Hematopoietic multipotent progenitor cell treated with erythropoietin and hydrocortisone succinate and interleukin-3 and kit ligand, for 8 days (in vitro differentiated cells): ENCODE results near the gene RALB.
"Not testable (repeated sequence)": the region's sequence is repeated elsewhere in the genome, so short reads cannot be mapped to it uniquely, and the experiment has no call there.

Source experiments
- DNase-seq: peaks from one replicate; pipeline ENCODE4 v3.0.0-alpha.2; 2015

The RALB gene

GRCh38 chr2:120244656-120245519 lies 7.8 kb upstream of the RALB start:
- no peak for DNase-seq

DNA sequence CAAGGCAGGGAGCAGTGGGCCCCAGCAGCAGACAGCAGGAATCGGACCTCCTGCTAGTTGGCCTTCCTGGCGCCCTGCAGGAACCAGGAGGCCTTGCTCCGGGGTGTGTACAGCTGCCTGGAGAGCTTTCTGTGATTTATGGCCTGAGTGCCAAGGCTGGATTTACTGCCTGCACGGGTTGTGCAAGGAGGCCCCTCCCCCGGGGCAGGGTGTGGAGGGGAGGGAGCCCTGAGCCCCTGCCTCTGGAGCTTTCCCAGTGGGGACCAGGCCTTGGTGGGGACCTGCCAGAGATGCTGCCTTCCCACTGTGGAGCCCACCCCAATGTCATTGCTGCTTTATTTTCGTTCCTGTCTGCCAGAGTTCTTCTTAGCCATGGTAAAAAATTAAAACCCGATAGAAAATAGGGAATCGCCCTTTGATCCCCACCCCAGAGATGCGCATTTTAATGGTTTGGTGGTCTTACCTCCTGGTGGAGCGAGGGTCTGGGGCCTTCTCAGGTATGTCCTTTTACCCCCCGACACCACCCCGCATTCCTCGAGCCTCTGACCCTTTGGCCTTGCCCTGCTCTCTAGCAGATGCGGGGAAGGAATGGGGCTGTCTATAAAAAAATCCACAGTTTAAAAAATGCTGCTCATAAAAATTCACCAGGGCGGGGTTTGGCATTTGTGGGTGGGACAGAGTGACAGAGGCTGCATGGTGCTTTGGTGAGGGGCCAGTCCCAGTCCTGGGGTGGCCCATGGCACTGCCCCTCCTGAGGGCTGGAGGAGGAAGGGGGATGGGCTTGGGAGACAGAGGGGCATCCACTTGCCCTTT lies 6.9 kb upstream of the RALB start:
- DNase-seq = no peak

DNA sequence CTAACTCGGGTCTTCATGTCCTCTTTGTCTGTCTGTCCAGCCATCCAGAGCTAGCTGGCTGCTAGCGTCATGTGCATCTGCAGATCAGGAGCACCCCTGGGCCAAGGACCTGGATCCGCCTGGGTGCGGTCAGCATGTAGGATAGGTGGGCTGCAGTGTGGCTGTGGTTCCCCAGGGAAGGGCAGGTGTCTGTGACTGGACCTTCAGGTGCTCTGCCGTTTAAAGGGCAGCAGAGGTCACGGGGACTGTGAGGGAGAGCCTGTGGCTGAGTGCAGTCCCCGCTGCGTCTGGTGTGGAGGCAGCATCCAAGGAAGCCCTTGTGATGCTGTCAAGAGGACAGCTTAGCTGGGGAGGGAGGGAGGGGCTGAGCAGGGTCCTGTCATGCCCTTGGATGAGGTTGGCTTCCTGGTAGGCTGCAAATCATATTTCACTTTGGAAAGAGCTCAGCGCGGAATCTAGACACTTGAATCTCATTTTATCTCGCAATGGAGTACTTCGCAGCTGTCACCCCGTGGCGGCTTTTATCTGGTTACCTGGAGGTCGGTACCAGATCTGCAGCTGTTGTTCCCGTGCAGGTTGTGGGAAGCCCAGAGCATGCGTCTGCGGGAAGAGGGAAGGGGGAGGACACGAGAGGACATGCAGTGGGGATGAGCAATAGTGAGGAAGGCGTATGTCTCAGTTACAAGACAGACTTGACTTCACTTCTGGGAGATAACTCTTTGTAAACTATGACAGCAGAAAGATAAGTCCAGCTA lies 5.9 kb upstream of the RALB start:
- DNase-seq = no peak

DNA sequence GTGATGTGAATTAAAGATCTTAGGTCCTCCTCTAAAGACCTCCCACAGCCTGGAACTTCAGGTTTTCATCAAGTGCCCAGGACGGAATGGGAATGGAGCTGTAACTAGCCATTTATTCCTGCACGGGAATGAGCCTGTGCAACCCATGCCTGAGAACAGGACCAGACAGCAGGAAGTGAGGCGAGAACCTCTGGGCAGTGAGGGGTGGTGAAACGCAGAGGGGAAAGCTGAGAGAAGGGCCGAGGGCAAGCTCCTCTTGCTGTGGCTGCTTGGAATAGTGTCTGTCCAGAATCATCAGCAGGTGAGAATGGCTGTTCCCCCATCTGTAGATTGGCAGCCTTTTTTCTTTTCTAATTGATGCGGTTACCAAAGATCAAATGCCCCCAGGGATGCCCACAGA lies 4.8 kb upstream of the RALB start:
- no peak for DNase-seq

DNA sequence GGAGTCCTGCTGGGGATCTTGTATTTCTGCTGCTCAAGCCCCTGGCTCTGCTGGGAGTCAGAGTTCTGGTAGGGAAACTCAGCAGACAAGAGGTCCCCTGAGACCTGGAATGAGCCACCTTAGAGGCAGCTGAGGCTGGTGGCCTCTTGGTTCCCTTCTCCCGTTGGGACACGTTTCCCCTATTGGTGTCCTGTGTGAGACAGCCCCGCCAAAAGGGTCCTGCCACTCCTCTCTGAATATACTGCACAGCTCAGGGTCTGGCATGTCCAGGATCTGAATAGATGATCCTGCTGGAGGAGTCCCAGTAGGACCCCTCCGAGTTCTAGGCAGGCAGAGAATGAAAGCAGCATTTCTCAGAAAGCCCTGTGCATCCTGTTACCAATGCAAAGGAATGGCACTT lies 2.0 kb upstream of the RALB start:
- no peak for DNase-seq

DNA sequence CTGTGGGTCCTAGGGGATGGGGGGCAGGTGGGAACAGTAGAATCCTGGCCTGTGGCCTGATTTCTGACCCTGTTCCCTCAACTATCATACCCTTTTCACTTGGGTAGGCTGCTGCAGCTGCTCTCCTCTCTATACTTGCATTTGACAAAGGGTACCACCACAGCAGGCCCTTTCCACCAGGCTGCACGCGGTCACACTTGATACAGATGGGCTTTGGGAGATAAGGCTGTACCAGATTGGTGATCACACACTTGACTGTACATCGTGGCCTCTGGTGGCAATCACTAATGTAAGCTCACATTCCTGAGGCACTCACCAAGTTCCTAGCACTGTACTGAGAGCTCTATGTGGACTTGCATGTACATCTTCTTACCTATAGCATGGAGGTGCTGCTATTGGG lies 1.6 kb upstream of the RALB start:
- peak; percentile 76 for DNase-seq

DNA sequence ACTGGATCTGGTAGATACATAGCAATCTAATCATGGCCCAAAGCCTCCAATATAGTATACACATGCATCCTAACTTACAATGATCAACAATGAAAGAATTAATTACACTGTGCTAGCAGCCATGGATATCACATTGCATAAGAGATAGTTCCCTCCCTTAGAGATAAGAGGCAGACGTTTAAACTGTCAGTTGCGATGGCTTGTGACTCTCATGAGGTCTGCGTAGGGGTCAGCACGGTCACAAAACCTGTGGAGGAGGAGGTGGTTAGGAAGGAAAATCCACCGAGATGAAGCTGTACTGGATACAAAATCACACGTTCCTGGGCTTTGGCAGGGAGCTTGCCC lies 800 bp upstream of the RALB start:
- peak; percentile 81 for DNase-seq

DNA sequence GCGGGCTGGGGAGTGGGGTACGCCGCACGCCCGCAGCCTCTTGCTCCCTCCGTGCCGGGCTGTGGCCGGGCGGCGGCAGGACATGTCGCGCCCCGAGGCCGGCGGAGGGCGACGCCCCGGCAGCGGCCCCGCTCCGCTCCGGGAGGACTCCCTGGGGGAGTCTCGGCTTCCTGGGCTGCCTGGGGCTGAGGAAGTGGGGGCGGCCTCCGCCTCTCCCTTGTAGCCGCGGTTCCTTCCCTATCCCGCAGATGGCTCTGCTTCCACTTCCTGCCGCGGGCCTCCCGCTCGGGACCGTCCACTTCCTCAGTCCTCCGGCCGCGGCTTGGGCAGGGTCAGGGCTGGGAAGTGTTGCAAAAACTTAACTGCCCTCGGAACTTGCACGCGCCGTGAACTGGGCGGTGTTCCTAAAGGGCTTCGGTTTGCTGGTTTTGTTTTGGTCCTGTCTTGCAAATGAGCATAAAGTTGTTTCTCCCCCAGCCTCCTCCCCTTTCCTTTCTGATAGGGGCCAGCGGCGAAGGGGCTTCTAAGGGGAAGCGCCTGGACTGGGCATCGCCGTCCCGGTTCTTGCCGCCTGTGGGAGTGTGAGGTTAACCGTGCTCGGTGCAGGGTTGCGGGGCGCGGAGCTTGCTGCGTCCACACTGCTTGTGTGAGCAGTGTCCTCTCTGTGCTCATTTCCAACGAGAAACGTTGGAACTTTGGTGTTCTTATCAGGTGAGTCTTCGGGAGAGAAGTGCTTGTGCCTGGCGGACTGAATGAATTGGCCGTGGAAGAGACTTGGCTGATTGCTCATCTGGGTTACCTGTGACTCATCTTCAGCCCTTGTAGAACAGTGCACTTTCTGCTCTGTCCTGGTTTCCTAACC lies 600 bp downstream of the RALB start:
- peak; percentile 60 for DNase-seq

DNA sequence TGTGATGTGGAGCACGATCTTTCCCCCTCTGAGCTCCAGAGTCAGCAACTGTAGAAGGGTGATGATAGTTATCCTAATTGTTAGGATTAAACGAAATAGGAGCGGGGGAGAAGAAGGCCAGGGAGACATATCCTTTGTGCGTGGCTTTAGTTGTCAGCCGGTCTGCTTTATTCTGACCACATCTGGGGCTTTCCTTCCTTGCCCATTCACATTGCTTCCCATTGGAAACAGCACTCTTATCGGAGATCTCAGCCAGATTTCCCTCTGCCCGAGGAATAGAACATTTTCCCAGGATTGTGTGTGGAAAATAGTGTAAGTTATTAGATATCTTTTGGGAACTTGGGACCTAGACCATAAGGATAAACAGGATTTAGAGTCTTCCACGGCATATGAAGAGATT lies 1.5 kb downstream of the RALB start:
- no peak for DNase-seq

DNA sequence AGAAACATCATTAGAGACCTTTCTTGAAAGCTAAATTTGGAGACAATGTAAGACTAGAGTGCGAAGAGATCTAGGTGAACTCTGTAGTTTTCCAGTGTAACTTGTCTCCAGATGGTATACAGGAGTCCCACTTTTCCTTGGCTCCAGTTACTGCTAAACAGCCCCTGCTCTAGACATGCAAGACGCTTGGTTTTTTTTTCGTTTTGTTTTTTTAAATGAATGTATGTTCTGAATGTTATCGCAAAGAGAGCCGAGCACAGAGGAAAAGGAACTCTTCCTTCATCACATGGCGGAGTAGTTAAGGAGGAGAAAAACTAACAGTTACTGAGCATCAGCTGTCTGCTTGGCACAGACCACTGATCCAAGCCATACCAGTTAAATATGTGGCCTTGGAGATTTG lies 2.4 kb downstream of the RALB start:
- DNase-seq = no peak

GRCh38 chr2:120255986-120256650 lies 3.5 kb downstream of the RALB start:
- peak; percentile 43 for DNase-seq

DNA sequence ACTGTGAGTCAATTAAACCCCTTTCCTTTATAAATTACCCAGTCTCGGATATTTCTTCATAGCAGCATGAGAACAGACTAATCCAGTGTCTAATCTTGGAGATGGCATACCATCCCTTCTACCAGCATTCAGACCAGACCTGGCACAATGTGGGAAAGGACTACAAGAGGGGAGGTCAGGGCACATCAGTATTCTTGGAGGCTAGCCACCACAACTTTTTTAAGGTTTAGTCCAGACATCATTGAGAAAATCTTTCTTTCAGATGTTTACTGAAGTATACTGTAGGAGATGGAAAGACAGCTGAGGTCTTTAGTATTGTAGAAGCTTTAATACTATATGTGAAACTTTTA lies 4.0 kb downstream of the RALB start:
- DNase-seq = no peak

GRCh38 chr2:120257522-120257921 lies 4.9 kb downstream of the RALB start:
- DNase-seq = peak; percentile 34

DNA sequence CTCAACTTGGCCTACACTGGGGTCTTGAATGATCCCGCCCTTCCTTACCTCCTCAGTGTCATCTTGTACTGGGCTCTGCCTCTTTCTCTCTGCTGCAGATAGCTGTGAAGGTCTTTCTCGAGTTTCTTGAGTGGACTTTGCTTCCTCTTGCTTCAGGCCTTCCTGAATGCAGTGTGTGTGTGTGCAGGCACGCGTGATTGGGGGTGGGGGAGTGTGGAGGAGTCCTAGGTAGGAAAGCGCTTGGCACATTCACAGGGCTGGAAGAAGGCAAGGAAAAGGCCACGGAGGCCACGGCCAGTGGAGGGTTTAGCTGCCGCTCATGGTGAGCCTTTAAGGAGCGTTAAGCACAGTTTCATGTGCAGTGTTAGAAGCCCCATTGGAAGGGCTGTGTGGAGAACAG lies 5.5 kb downstream of the RALB start:
- DNase-seq = no peak

DNA sequence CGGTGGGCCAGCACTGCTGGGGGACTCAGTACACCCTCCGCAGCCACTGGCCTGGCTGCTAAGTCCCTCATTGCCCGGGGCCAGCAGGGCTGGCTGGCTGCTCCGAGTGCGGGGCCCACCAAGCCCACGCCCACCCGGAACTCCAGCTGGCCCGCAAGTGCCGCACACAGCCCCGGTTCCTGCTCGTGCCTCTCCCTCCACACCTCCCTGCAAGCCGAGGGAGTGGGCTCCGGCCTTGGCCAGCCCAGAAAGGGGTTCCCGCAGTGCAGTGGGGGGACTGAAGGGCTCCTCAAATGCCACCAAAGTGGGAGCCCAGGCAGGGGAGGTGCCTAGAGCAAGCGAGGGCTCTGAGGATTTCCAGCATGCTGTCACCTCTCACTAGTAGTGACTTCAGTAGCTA lies 7.3 kb downstream of the RALB start:
- DNase-seq = not testable (repeated sequence)

DNA sequence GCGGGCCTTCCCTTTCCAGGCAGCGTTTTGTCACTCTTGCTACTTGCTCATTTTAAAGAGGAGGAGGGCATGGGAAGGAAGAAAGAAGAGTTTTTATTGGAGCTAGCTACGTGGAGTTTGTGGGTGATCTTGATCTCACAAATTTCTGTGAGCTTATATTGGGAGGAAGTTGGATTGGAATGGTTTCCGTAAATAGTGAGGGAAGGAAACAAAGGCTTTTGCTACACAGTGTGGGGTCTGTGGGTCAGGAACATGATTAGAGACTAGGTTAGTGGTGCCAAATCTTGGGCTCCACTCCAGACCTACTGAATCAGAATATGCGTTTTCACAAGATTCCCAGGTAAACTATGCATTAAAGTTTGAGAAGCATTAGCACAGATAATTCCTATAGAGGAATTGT lies 8.1 kb downstream of the RALB start:
- no peak for DNase-seq

DNA sequence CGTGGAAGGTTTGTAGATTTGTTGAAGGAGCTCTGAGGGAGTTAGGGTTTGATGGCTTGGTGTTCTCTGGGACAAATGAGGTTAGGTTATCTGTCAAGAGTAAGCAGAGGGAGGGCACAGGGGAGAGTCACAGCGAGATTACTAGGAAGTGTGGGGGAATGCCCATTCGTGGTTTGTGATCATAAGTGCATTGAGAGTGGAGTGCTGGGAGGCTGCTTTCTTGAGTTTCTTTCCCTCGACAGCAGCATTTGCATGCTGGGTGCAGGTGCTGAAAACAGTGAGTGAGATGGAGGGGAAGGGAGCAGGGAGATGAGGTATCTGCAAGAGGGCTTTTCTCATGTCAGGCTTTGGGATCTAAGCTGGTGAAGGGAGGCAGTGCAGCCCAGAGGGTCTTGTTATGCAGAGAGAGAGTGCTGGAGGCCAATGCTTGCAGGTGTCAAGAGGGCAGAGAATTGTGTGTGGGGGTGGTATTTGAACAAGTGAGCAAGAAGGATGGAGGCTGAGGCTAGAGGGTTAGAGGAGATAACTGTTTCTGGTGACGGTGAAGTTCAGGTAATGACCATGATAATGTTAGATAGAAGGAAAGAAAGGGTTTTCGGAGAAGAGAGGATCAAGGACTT lies 8.8 kb downstream of the RALB start:
- DNase-seq = peak; percentile 44

DNA sequence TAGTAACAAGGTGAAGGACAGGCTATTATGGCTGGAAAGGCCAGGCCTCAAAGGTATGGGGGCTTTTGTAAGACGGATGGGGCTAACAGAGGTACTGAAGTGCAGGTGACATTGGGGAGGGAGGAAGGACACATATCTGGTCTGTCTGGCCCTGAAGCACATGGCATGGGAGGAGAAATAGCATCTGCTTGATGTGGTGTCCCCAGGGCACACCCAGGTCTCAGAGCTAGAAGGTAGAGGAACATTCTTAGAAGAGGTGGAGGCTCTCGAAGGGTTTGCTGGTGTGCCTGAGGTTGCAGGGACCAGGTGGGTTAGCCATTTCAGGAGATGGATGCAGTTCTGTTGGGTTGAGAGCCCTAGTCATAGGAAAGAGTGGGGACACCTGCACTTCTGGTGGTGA lies 9.5 kb downstream of the RALB start:
- no peak for DNase-seq

DNA sequence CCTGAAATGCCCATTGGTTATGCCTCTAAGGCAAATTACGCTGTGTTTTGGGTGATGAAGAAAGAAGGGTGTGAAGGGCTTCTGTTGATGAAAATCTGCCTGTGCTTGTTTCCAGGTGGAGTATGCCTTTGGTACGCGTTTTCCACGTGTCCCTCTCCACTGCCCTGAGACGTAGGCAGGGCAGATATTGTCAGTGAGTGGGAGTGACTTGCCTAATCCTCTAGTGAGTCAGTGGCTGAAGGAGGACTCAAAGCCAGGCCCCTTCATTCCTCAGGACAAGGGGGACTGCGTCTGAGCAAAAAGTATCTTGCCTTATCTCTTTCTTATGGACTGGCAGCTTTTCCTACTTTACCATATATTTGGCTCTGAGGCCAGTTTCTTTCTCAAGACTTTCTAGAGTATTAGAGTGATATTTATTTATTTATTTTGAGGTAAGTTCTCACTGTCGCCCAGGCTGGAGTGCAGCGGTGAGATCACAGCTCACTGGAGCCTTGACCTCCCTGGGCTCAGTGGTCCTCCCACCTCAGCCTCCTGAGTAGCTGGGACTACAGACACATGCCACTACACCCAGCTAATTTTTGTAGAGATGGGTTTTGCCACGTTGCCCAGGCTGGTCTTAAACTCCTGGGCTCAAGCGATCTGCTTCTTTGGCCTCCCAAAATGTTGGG lies 10.2 kb downstream of the RALB start:
- DNase-seq = peak; percentile 36

DNA sequence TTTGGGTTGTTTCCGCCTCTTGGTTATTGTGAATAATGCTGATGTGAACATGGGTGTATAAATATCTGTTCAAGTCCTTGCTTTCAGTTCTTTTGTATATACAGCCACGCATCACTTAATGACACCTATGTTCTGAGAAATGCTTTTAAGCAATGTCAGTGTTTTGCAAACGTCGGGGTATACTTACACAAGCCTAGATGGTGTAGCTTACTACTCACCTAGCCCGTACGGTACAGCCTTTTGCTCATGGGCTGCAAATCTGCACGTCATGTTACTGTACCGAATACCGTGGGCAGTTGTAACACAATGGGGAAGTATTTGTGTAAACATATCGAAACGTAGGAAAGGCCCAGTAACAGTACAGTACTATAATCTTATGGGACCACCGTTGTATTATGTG lies 12.4 kb downstream of the RALB start:
- DNase-seq = no peak

GRCh38 chr2:120267348-120267747 lies 14.7 kb downstream of the RALB start:
- no peak for DNase-seq
